Bronchial epithelial cell (primary cell): ENCODE data around the gene COQ8B. TPM values are rescaled to one million over a fixed set of nuclear protein-coding genes. Genes with fewer than 3 reads are reported as not detected.
A peak's percentile ranks its signal among the peaks of the same experiment; 100 is the strongest.

Experiments
- DNase-seq: peaks from one replicate; pipeline ENCODE4 v3.0.0-alpha.2; 2010; ENCODE audit warnings: low read depth
- FAIRE-seq: peaks from 2 replicates; lab custom pipeline; 2011; peaks lifted over from hg19 to GRCh38; lab: Jason Lieb, UNC
- H3K27me3 ChIP-seq: 2 replicates; pipeline ENCODE4 v1.5.1; 2011; ENCODE audit warnings: low read length; ENCODE audit not compliant: control insufficient read depth, insufficient read depth
- H3K36me3 ChIP-seq: 2 replicates; pipeline ENCODE4 v1.5.1; 2011; ENCODE audit warnings: low read length; ENCODE audit not compliant: control insufficient read depth, insufficient read depth
- H3K4me3 ChIP-seq: 2 replicates; pipeline ENCODE4 v1.5.1; 2011; ENCODE audit warnings: mild to moderate bottlenecking, low read depth, low read length, control low read depth
- total RNA-seq: library from RNA; depleted of rRNA; stranded (reverse); fragments of >200 nt; gene quantifications from 2 replicates; pipeline ENCODE4 v1.2.1, GENCODE V29; 2014
- TF ChIP-seq, protein P1 (sequence below): IDR thresholded peaks from 2 replicates; pipeline ENCODE4 v1.5.1; 2011; ENCODE audit warnings: mild to moderate bottlenecking, moderate library complexity, low read length, control low read depth, inconsistent platforms; ENCODE audit not compliant: insufficient read depth, severe bottlenecking

COQ8B gene
- total RNA-seq, 1 donor from 2014 or later: 20.0 TPM

DNA sequence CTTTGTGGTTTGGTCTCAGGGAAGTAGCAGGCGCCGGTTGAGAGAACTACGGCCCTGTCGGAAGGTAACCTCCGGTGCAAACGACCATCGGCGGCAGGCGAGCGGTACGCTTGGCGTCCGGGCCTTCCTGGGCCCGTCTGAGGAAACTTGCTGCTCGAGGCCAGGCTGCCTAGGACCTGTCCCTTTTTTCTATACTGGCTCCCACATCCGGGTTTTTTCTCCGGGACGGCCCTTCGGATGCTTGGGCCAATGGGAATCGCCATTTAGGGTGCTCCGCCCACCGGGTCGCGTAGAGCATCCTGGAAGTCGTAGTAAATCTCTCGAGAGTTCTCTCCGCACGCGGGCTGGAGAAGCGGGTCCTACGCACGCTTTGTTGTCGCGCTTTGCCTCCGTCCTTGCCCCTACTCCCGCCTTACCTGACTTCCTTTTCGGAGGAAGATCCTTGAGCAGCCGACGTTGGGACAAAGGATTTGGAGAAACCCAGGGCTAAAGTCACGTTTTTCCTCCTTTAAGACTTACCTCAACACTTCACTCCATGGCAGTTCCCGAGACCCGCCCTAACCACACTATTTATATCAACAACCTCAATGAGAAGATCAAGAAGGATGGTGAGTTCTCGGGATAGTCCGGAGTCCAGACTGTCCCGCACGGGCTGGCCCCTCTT lies 34.3 kb upstream of the COQ8B start, which contains the start of gene SNRPA:
SNRPA (plus strand) TSS at position 330 of the 664 bp plus-strand sequence; CDS start at position 536, 206 bp downstream.
- no peak for FAIRE-seq
- Histone ChIP-seq H3K36me3 (peaks cover 2% of the 10 kb centered on the region), H3K4me3 (peak within 1 kb of the TSS; percentile 56), H3K27me3 (no peaks in the 10 kb centered on the region)
- TF ChIP-seq, protein P1, sequence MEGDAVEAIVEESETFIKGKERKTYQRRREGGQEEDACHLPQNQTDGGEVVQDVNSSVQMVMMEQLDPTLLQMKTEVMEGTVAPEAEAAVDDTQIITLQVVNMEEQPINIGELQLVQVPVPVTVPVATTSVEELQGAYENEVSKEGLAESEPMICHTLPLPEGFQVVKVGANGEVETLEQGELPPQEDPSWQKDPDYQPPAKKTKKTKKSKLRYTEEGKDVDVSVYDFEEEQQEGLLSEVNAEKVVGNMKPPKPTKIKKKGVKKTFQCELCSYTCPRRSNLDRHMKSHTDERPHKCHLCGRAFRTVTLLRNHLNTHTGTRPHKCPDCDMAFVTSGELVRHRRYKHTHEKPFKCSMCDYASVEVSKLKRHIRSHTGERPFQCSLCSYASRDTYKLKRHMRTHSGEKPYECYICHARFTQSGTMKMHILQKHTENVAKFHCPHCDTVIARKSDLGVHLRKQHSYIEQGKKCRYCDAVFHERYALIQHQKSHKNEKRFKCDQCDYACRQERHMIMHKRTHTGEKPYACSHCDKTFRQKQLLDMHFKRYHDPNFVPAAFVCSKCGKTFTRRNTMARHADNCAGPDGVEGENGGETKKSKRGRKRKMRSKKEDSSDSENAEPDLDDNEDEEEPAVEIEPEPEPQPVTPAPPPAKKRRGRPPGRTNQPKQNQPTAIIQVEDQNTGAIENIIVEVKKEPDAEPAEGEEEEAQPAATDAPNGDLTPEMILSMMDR: no peak
- peak; percentile 94 for DNase-seq

DNA sequence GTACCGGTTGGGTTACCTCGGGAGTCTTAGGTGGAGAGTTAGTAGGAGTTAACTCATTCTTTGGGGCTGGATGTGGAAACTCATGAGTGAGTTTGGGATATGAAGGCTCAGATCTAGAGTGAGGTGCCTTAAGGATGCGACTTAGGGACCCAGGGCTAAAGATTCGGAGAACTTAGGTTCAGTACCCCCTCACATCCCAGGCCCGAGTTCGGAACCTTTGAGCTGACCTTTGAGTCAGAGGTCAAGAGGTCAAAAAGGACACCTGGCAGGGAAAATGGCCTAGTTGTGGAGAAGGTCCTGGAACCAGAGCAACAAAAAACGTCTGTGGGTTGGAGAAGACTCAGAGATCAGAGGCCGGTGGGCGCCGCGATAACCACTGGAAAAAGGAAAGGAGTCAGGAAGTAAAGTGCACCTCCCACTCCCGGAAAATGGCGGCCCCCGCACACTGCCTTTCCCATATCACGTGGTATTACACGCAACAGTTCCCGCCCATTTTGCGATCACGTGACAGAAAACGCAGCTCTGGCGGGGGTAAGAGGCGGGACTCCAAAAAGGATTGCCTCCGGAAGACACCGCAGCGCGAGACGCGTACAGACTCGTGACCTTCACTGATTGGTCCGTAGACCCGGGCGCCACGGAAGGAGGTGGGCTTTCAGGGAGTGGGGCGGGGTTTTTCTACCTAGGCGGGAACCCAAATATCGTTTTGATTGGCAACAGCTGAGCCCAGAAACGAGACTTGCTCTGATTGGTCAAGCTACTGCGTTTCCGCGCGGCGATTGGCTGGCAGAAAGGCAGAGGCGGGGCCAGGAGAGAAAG lies 33.6 kb upstream of the COQ8B start, which contains the start of gene ACTMAP:
ACTMAP (minus strand) TSS at position 420 of the 816 bp plus-strand sequence. CDS start 674 bp downstream, outside the sequence.
- no peak for FAIRE-seq
- Histone ChIP-seq H3K36me3 (peaks cover 2% of the 10 kb centered on the region), H3K4me3 (peak within 1 kb of the TSS; percentile 56), H3K27me3 (no peaks in the 10 kb centered on the region)
- TF ChIP-seq, protein P1: no peak
- peak; percentile 98 for DNase-seq

DNA sequence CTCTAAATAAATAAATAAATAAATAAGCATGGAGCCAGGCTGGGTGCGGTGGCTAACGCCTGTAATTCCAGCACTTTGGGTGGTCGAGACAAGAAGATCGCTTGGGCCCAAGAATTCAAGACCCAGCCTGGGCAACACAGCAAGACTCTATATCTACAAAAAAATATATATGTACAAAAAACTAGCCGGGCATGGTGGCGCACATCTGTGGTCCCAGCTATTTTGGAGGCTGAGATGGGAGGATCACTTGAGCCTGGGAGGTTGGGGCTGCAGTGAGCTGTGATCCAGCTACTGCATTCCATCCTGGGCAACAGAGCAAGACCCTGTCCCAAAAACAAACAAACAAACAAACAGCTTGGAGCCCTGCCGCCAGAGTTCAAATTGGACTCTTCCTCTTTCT lies 30.9 kb upstream of the COQ8B start:
- no peaks in the 10 kb centered on the region for H3K27me3 ChIP-seq
- no peak overlapping the region for H3K4me3 ChIP-seq
- no peaks in the 10 kb centered on the region for H3K36me3 ChIP-seq
- no peak for FAIRE-seq
- TF ChIP-seq, protein P1: no peak
- DNase-seq: no peak

DNA sequence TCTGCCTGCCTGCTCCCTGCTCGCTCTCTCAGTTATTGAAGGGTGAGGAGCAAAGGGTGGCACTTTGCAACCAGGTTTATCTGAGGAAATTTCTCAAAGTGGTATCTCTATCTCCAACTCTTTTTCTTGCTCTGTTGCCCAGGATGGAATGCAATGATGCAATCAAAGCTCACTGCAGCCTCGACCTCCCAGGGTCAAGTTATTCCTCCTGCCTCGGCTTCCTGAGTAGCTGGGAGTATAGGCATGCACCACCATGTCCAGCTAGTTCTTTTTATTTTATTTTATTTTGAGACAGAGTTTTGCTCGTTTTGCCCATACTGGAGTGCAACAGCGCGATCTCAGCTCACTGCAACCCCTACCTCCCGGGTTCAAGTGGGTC lies 28.7 kb upstream of the COQ8B start:
- no peaks in the 10 kb centered on the region for H3K36me3 ChIP-seq
- H3K4me3 ChIP-seq: no peak overlapping the region
- FAIRE-seq (no peak), DNase-seq (no peak)
- no peaks in the 10 kb centered on the region for H3K27me3 ChIP-seq
- TF ChIP-seq, protein P1: no peak

DNA sequence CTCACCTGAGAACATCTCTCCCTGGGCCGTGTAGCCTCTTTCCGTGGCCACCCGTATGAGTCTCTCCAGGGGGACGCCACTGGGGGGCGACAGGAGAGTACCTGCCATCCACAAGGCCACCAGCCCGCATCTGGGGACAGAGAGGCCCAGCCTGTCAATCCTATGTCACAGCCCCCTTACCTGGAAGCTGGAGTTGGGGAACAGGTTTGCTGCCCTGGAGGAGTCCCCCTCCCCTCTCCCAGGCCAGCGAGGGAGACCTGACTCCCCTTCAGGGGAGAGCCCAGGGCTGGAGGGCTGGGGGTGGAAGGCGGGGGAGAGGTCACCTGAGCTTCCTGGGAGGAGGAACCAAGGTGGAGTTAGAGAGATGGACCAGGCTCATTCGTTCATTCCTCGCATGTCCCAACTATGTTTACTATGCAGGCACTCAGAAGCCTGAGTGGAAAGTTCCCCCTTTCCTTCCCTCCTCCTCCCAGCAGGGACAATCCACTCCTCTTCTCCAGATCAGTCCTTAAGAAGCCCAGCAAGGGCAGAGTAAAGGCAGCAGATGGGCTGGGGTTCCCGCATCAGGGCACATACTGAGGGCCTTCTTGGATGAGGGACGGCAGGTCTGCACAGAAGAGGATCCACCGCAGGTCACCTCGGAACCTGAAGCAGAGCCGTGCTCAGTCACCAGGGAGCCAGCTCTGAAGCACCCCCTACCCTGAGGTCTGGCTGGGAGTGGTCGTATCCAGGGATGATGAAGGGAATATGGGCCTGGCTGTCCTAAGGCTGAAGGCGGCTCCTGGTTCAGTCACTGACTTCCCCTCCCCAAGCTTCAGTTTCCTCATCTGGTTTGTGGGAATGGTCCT lies 28.1 kb upstream of the COQ8B start:
- FAIRE-seq (no peak), DNase-seq (no peak)
- Histone ChIP-seq H3K27me3 (no peaks in the 10 kb centered on the region), H3K36me3 (peaks cover 2% of the 10 kb centered on the region), H3K4me3 (no peak overlapping the region)
- TF ChIP-seq, protein P1: peak; percentile 11
